K562 (cell line): ENCODE results near the gene SYT1. TPM values are rescaled to one million over a fixed set of nuclear protein-coding genes. Genes with fewer than 3 reads are reported as not detected.

Experiments used
- ATAC-seq: fragments of 200-7000 bp; cut with Tn5 transposase; 3 replicates; pipeline ENCODE4 v1.9.1; 2020; ENCODE audit warnings: moderate library complexity
- BruUV-seq: library from RNA; stranded (reverse); fragments of 400-500 nt; replicated peaks from 2 replicates; lab custom pipeline; 2021; lab: Mats Ljungman, UMichigan
- CTCF ChIA-PET: fragments of 300-600 bp; formaldehyde crosslinking; extraction: SDS; loops from one replicate; lab custom pipeline; 2021; ENCODE audit warnings: low intra/inter-chr PET ratio; lab: Yijun Ruan, JAX
- POLR2A ChIA-PET: fragments of 300-600, 350-650 bp; sonication (Branson Sonifier 250); formaldehyde crosslinking; extraction: SDS; loops from one replicate; lab custom pipeline; 2021; ENCODE audit warnings: antibody characterized with exemption, inconsistent platforms; lab: Yijun Ruan, JAX
- DNase-seq, 4 experiments: peaks; one replicate each; pipeline versions ENCODE4 v3.0.0 to v3.0.0-alpha.2; 2011 to 2018; ENCODE audit warnings: low spot score in 3 of 4, mixed read lengths in 3 of 4; ENCODE audit errors: extremely low read depth in 1 of 4
- FAIRE-seq: peaks from 2 replicates; lab custom pipeline; 2011; peaks lifted over from hg19 to GRCh38; lab: Jason Lieb, UNC
- H2AFZ ChIP-seq: 2 replicates; pipeline ENCODE4 v1.6.0; 2011; ENCODE audit warnings: low read depth, low read length, control low read depth, inconsistent platforms
- H3K27ac ChIP-seq: fragments of 200-600 bp; 3 replicates; pipeline ENCODE4 v1.8.0; 2011; ENCODE audit warnings: low read depth, mild to moderate bottlenecking, control low read depth, inconsistent platforms, low read length, moderate library complexity, mixed read lengths; ENCODE audit errors: extremely low read depth
- H3K27me3 ChIP-seq, 2 experiments: fragments of 300-600 bp in 1 of 2; 2 replicates in 1 of 2; 3 replicates in 1 of 2; pipeline versions ENCODE4 v1.6.0 to v1.8.0; 2011; ENCODE audit warnings: inconsistent platforms in 2 of 2, low read length in 2 of 2, mild to moderate bottlenecking in 1 of 2, mixed read lengths in 1 of 2, moderate library complexity in 1 of 2; ENCODE audit not compliant: control insufficient read depth in 2 of 2, insufficient read depth in 2 of 2
- H3K36me3 ChIP-seq: fragments of 300-600 bp; 3 replicates; pipeline ENCODE4 v1.8.0; 2011; ENCODE audit warnings: mild to moderate bottlenecking, low read length, inconsistent platforms; ENCODE audit not compliant: control insufficient read depth, insufficient read depth
- H3K4me1 ChIP-seq, 2 experiments: fragments of 200-600 bp in 1 of 2; replicated peaks in 1 of 2; 2 replicates in 1 of 2; 3 replicates in 1 of 2; pipeline versions ENCODE4 v1.5.1 to v1.8.0; 2011; ENCODE audit warnings: inconsistent platforms in 2 of 2, low read length in 2 of 2, mild to moderate bottlenecking in 1 of 2, mixed read lengths in 1 of 2, moderate library complexity in 1 of 2; ENCODE audit not compliant: control insufficient read depth in 2 of 2, insufficient read depth in 2 of 2
- H3K4me2 ChIP-seq: 2 replicates; pipeline ENCODE4 v1.6.1; 2011; ENCODE audit warnings: low read length, control low read depth, inconsistent platforms, mixed read lengths; ENCODE audit not compliant: insufficient read depth
- H3K4me3 ChIP-seq: fragments of 200-600 bp; sonication (generic), shearing (Covaris generic); 2 replicates; pipeline ENCODE4 v1.5.1; 2016; ENCODE audit warnings: control low read depth, inconsistent platforms
- H3K79me2 ChIP-seq: fragments of 200-600 bp; 3 replicates; pipeline ENCODE4 v1.8.0; 2011; ENCODE audit warnings: low read length, inconsistent platforms; ENCODE audit not compliant: control insufficient read depth, insufficient read depth
- H3K9ac ChIP-seq, 2 experiments: 2 replicates each; pipeline versions ENCODE4 v1.6.0 to v1.6.1; 2011; ENCODE audit warnings: low read depth in 2 of 2, low read length in 2 of 2, control low read depth in 1 of 2, inconsistent platforms in 1 of 2, mild to moderate bottlenecking in 1 of 2, mixed read lengths in 1 of 2; ENCODE audit not compliant: insufficient read depth in 1 of 2
- H3K9me1 ChIP-seq: one replicate; pipeline ENCODE4 v1.6.0; 2011; ENCODE audit warnings: inconsistent platforms, mild to moderate bottlenecking, low read length, moderate library complexity; ENCODE audit not compliant: control insufficient read depth, insufficient read depth
- H3K9me3 ChIP-seq: replicated peaks from 2 replicates; pipeline ENCODE4 v1.5.1; 2011; ENCODE audit warnings: low read depth, low read length, inconsistent platforms; ENCODE audit not compliant: control insufficient read depth, insufficient read depth
- H4K20me1 ChIP-seq: replicated peaks from 2 replicates; pipeline ENCODE4 v1.6.1; 2011; ENCODE audit warnings: low read length, inconsistent platforms, mixed read lengths; ENCODE audit not compliant: control insufficient read depth, insufficient read depth
- AFF4 ChIP-seq: sonication (generic); formaldehyde crosslinking; IDR thresholded peaks from 2 replicates; pipeline ENCODE4 v1.8.0; 2023; ENCODE audit warnings: mild to moderate bottlenecking, missing genetic modification reagents
- CHD4 ChIP-seq: fragments of 200-600 bp; sonication (generic); IDR thresholded peaks from 3 replicates; pipeline ENCODE4 v1.6.1; 2012; ENCODE audit warnings: low read depth, mild to moderate bottlenecking, mixed read lengths, low read length, inconsistent platforms; ENCODE audit not compliant: insufficient read depth, insufficient replicate concordance, poor library complexity, severe bottlenecking
- DIDO1 ChIP-seq: fragments of 450-650 bp; IDR thresholded peaks from 2 replicates; pipeline ENCODE4 v1.6.1; 2016; ENCODE audit warnings: low read depth, missing biosample characterization, missing genetic modification characterization
- GMEB1 ChIP-seq: fragments of 250-450 bp; sonication (Bioruptor Pico); IDR thresholded peaks from 2 replicates; pipeline ENCODE4 v1.4.0; 2020; ENCODE audit warnings: mild to moderate bottlenecking
- MCM2 ChIP-seq: fragments of 450-650 bp; IDR thresholded peaks from 2 replicates; pipeline ENCODE4 v1.6.1; 2017; ENCODE audit warnings: low read depth, mild to moderate bottlenecking
- MCM3 ChIP-seq: fragments of 450-650 bp; IDR thresholded peaks from 2 replicates; pipeline ENCODE4 v1.6.1; 2016
- RFX1 ChIP-seq: fragments of 450-650 bp; IDR thresholded peaks from 2 replicates; pipeline ENCODE4 v1.6.1; 2016; ENCODE audit warnings: mild to moderate bottlenecking, moderate library complexity
- SAFB2 ChIP-seq: fragments of 200-400 bp; formaldehyde crosslinking; IDR thresholded peaks from 2 replicates; pipeline ENCODE4 v1.6.1; 2018; ENCODE audit warnings: borderline replicate concordance, low read length, low read depth, moderate library complexity; ENCODE audit not compliant: severe bottlenecking
- ZNF445 ChIP-seq: fragments of 250-450 bp; sonication (Bioruptor Pico); IDR thresholded peaks from 2 replicates; pipeline ENCODE4 v1.4.0; 2020; ENCODE audit warnings: low read depth, mild to moderate bottlenecking, moderate library complexity
- ZNF586 ChIP-seq: fragments of 450-650 bp; formaldehyde crosslinking; conservative IDR thresholded peaks from 2 replicates; pipeline ENCODE4 v1.4.0; 2020; ENCODE audit warnings: mild to moderate bottlenecking, moderate library complexity
- ZNF609 ChIP-seq: sonication (generic); formaldehyde crosslinking; IDR thresholded peaks from 2 replicates; pipeline ENCODE4 v1.8.1; 2023; ENCODE audit warnings: missing genetic modification reagents, mild to moderate bottlenecking, borderline replicate concordance
- in situ Hi-C: fragments of 300-500 bp; cut with MboI; formaldehyde crosslinking; loops from 4 replicates; pipeline ENCODE4 v1.15.0; 2018; ENCODE audit warnings: inconsistent platforms, mixed read lengths
- intact Hi-C: fragments of 100-400 bp; cut with micrococcal nuclease; formaldehyde crosslinking; loops from 2 replicates; pipeline ENCODE4 v1.14.2; 2022
- polyA plus RNA-seq, 8 experiments: library from polyadenylated mRNA; depleted of rRNA in 4 of 8; stranded (reverse) in 5 of 8; unstranded in 3 of 8; fragments of >200 nt; fragmentation: Nextera tagmentation in 2 of 8; fragmentation: Illumina TruSeq in 1 of 8; extraction: Ambion mirVana in 2 of 8; extraction: Trizol in 1 of 8; gene quantifications; 2 replicates each; pipeline versions ENCODE4 v1.2.1 to v1.2.3, GENCODE V29; 2011 to 2014; ENCODE audit warnings: inconsistent platforms in 1 of 8, missing spikeins in 1 of 8
- total RNA-seq, 7 experiments: library from RNA; depleted of rRNA in 6 of 7; stranded (reverse); fragments of >200 nt in 6 of 7; fragmentation: Illumina TruSeq in 2 of 7; extraction: Trizol in 2 of 7; gene quantifications; 2 replicates each; pipeline versions ENCODE4 v1.2.1 to v1.2.3, GENCODE V29; 2011 to 2021; ENCODE audit warnings: low replicate concordance in 1 of 7

Gene SYT1
- total and polyA plus RNA-seq, 9 of the 15 experiments (the other 6 are each of a cell fraction or from before 2014, with no cell fraction given) = 0.03 to 0.13 (median 0.07) TPM; not detected in 4

- TF ChIP-seq AFF4 (CRISPR knock-in tag) (no peak), MCM3 (no peak), ZNF445 (CRISPR knock-in tag) (no peak)
Measured at GRCh38 chr12:79356216-79356615, 491.6 kb downstream of the SYT1 start (continued).

GRCh38 chr12:79357048-79357447 is 492.5 kb downstream of the SYT1 start:
- Histone ChIP-seq H3K9me1 (no peaks in the 10 kb centered on the region), H3K4me1 (no peaks in the 10 kb centered on the region), H3K36me3 (no peaks in the 10 kb centered on the region), H4K20me1 (no peaks in the 10 kb centered on the region), H3K4me2 (no peak overlapping the region), H3K9ac (no peak overlapping the region), H3K27me3 (no peaks in the 10 kb centered on the region), H2AFZ (no peak overlapping the region), H3K27ac (no peak overlapping the region), H3K79me2 (no peaks in the 10 kb centered on the region), H3K9me3 (no peaks in the 10 kb centered on the region), H3K4me3 (no peak overlapping the region)
- CTCF ChIA-PET = no interaction called here
- no TSS peak for BruUV-seq
- no peak for ATAC-seq
- in situ Hi-C loops = no loop called here
- FAIRE-seq = no peak
- POLR2A ChIA-PET = no interaction called here
- intact Hi-C loops = no loop called here
- no peak for DNase-seq
- TF ChIP-seq GMEB1 = no peak
- TF ChIP-seq CHD4 = no peak
- no peak for TF ChIP-seq MCM2
- TF ChIP-seq DIDO1 (tag) = no peak
- TF ChIP-seq SAFB2 = no peak
- no peak for TF ChIP-seq RFX1
- no peak for TF ChIP-seq ZNF586 (CRISPR knock-in tag)
- no peak for TF ChIP-seq ZNF609
